Neural cell (in vitro differentiated cells): ENCODE results near the gene MEGF11. TPM values are rescaled to one million over a fixed set of nuclear protein-coding genes. Genes with fewer than 3 reads are reported as not detected.

Source experiments
- H2AFZ ChIP-seq: fragments of 200-600, 300-800 bp; sonication (generic), shearing (Covaris generic); 2 replicates; pipeline ENCODE4 v1.6.0; 2014; ENCODE audit warnings: low read depth, mild to moderate bottlenecking, antibody characterized with exemption, low read length, moderate library complexity
- H3F3A ChIP-seq: fragments of 200-600 bp; shearing (Covaris generic); 2 replicates; pipeline ENCODE4 v1.6.1; 2016; ENCODE audit warnings: mild to moderate bottlenecking, moderate library complexity, mixed read lengths, antibody characterized with exemption, low read length; ENCODE audit not compliant: insufficient read depth, poor library complexity, severe bottlenecking
- H3K27ac ChIP-seq: fragments of 200-600, 300-800 bp; sonication (generic), shearing (Covaris generic); 2 replicates; pipeline ENCODE4 v1.5.1; 2014; ENCODE audit warnings: mild to moderate bottlenecking, low read length, moderate library complexity
- H3K27me3 ChIP-seq: fragments of 300-800, 200-600 bp; sonication (generic), shearing (Covaris generic); 2 replicates; pipeline ENCODE4 v1.6.0; 2014; ENCODE audit warnings: mild to moderate bottlenecking, low read depth, low read length, moderate library complexity; ENCODE audit not compliant: insufficient read depth
- H3K36me3 ChIP-seq: fragments of 300-800, 200-600 bp; sonication (generic), shearing (Covaris generic); 2 replicates; pipeline ENCODE4 v1.5.1; 2014; ENCODE audit warnings: mild to moderate bottlenecking, antibody characterized with exemption, low read length, moderate library complexity; ENCODE audit not compliant: insufficient read depth
- H3K4me2 ChIP-seq: fragments of 300-800, 200-600 bp; sonication (generic), shearing (Covaris generic); 2 replicates; pipeline ENCODE4 v1.6.0; 2014; ENCODE audit warnings: mild to moderate bottlenecking, low read length
- H3K4me3 ChIP-seq: fragments of 300-800, 200-600 bp; sonication (generic), shearing (Covaris generic); 2 replicates; pipeline ENCODE4 v1.5.1; 2014; ENCODE audit warnings: mild to moderate bottlenecking, low read length, moderate library complexity
- H3K79me2 ChIP-seq: fragments of 200-600 bp; shearing (Covaris generic); replicated peaks from 2 replicates; pipeline ENCODE4 v1.6.0; 2014; ENCODE audit warnings: mild to moderate bottlenecking, low read length, moderate library complexity; ENCODE audit not compliant: insufficient read depth
- H3K9ac ChIP-seq: fragments of 300-800, 200-600 bp; sonication (generic), shearing (Covaris generic); 2 replicates; pipeline ENCODE4 v1.6.1; 2016; ENCODE audit warnings: mild to moderate bottlenecking, low read length, mixed read lengths
- H3K9me2 ChIP-seq: fragments of 200-600 bp; shearing (Covaris generic); 2 replicates; pipeline ENCODE4 v1.6.1; 2016; ENCODE audit warnings: mild to moderate bottlenecking, low read length, mixed read lengths; ENCODE audit not compliant: insufficient read depth
- H3K9me3 ChIP-seq: fragments of 200-600, 300-800 bp; sonication (generic), shearing (Covaris generic); 2 replicates; pipeline ENCODE4 v1.6.1; 2016; ENCODE audit warnings: mild to moderate bottlenecking, mixed run types, low read length, moderate library complexity, mixed read lengths
- H4K20me1 ChIP-seq: fragments of 200-600 bp; shearing (Covaris generic); 2 replicates; pipeline ENCODE4 v1.6.1; 2016; ENCODE audit warnings: mild to moderate bottlenecking, mixed run types; ENCODE audit not compliant: insufficient read depth
- EP300 ChIP-seq: fragments of 450-650 bp; conservative IDR thresholded peaks from 2 replicates; pipeline ENCODE4 v1.6.1; 2014; ENCODE audit warnings: antibody characterized with exemption, mild to moderate bottlenecking, moderate library complexity; ENCODE audit not compliant: poor library complexity, severe bottlenecking
- EZH2 ChIP-seq: fragments of 200-600, 300-800 bp; shearing (Covaris generic), sonication (generic); IDR thresholded peaks from 2 replicates; pipeline ENCODE4 v1.6.1; 2014; ENCODE audit warnings: antibody characterized with exemption, low read length, borderline replicate concordance, mild to moderate bottlenecking; ENCODE audit not compliant: insufficient read depth, poor library complexity, severe bottlenecking
- MXI1 ChIP-seq: fragments of 450-650 bp; conservative IDR thresholded peaks from 2 replicates; pipeline ENCODE4 v1.6.1; 2014; ENCODE audit warnings: antibody characterized with exemption, mild to moderate bottlenecking; ENCODE audit not compliant: poor library complexity, severe bottlenecking
- POLR2AphosphoS5 ChIP-seq: IDR thresholded peaks from 2 replicates; pipeline ENCODE4 v1.6.1; 2012
- RAD21 ChIP-seq: fragments of 450-650 bp; conservative IDR thresholded peaks from 2 replicates; pipeline ENCODE4 v1.6.1; 2014; ENCODE audit warnings: antibody characterized with exemption, mild to moderate bottlenecking, moderate library complexity
- SMC3 ChIP-seq: fragments of 450-650 bp; conservative IDR thresholded peaks from 2 replicates; pipeline ENCODE4 v1.6.1; 2014; ENCODE audit warnings: antibody characterized with exemption, mild to moderate bottlenecking, moderate library complexity; ENCODE audit not compliant: poor library complexity
- TAF1 ChIP-seq: IDR thresholded peaks from 2 replicates; pipeline ENCODE4 v1.6.1; 2012; ENCODE audit warnings: low read depth
- polyA plus RNA-seq: library from polyadenylated mRNA; depleted of rRNA; stranded (reverse); fragments of >200 nt; gene quantifications from 2 replicates; pipeline ENCODE4 v1.2.3, GENCODE V29; 2014
- TF ChIP-seq, protein P1 (sequence below): fragments of 450-650 bp; IDR thresholded peaks from 2 replicates; pipeline ENCODE4 v1.5.1; 2014; ENCODE audit warnings: antibody characterized with exemption, mild to moderate bottlenecking, moderate library complexity; ENCODE audit not compliant: poor library complexity, severe bottlenecking
- TF ChIP-seq, protein P2 (sequence below): IDR thresholded peaks from 2 replicates; pipeline ENCODE4 v1.6.1; 2012; ENCODE audit warnings: borderline replicate concordance

MEGF11 gene
- polyA plus RNA-seq, 1 donor from 2014 or later, result 0.64 TPM

DNA sequence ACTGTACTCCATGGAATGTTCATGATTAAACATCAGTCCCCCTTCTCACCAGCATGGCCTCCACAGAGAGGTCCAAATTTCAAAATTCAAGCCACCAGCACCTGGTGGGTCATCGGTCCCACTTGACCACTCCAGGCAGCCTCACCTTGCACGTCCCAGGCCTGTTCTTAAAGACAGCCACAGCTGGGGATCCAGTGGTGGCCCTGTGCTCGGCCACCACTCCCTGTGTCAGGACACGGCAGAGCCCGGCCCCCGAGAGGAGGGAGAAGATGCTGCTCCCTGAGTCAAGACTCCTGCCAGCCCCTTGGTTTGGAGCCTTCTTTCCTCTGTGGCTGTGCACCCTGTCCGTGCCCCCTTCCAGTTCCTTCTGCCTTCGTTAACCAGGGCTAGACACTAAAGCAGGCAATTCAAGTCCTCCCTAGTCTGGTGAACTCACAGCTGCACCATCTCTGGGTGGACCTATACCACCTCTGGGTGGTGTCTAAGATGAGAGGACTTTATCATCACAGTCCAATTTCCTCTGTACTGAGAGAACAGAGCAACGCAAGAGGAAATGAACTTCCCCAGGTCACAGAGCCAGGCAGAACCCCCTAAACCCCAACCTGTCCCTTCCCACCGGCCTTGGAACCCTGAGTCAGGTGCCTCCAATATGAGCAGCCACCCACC lies 97.1 kb downstream of the MEGF11 start:
- TF ChIP-seq EZH2 (no peak), RAD21 (no peak), SMC3 (no peak), POLR2AphosphoS5 (no peak), TAF1 (no peak), MXI1 (no peak), EP300 (no peak)
- TF ChIP-seq, protein P1, sequence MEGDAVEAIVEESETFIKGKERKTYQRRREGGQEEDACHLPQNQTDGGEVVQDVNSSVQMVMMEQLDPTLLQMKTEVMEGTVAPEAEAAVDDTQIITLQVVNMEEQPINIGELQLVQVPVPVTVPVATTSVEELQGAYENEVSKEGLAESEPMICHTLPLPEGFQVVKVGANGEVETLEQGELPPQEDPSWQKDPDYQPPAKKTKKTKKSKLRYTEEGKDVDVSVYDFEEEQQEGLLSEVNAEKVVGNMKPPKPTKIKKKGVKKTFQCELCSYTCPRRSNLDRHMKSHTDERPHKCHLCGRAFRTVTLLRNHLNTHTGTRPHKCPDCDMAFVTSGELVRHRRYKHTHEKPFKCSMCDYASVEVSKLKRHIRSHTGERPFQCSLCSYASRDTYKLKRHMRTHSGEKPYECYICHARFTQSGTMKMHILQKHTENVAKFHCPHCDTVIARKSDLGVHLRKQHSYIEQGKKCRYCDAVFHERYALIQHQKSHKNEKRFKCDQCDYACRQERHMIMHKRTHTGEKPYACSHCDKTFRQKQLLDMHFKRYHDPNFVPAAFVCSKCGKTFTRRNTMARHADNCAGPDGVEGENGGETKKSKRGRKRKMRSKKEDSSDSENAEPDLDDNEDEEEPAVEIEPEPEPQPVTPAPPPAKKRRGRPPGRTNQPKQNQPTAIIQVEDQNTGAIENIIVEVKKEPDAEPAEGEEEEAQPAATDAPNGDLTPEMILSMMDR, result no peak
- TF ChIP-seq, protein P2, sequence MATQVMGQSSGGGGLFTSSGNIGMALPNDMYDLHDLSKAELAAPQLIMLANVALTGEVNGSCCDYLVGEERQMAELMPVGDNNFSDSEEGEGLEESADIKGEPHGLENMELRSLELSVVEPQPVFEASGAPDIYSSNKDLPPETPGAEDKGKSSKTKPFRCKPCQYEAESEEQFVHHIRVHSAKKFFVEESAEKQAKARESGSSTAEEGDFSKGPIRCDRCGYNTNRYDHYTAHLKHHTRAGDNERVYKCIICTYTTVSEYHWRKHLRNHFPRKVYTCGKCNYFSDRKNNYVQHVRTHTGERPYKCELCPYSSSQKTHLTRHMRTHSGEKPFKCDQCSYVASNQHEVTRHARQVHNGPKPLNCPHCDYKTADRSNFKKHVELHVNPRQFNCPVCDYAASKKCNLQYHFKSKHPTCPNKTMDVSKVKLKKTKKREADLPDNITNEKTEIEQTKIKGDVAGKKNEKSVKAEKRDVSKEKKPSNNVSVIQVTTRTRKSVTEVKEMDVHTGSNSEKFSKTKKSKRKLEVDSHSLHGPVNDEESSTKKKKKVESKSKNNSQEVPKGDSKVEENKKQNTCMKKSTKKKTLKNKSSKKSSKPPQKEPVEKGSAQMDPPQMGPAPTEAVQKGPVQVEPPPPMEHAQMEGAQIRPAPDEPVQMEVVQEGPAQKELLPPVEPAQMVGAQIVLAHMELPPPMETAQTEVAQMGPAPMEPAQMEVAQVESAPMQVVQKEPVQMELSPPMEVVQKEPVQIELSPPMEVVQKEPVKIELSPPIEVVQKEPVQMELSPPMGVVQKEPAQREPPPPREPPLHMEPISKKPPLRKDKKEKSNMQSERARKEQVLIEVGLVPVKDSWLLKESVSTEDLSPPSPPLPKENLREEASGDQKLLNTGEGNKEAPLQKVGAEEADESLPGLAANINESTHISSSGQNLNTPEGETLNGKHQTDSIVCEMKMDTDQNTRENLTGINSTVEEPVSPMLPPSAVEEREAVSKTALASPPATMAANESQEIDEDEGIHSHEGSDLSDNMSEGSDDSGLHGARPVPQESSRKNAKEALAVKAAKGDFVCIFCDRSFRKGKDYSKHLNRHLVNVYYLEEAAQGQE, result no peak
- no peak overlapping the region for H3K4me2 ChIP-seq
- H3K27me3 ChIP-seq, result no peaks in the 10 kb centered on the region
- no peaks in the 10 kb centered on the region for H3K9me3 ChIP-seq
- no peak overlapping the region for H2AFZ ChIP-seq
- H3K79me2 ChIP-seq, result no peaks in the 10 kb centered on the region
- H3K9me2 ChIP-seq, result no peaks in the 10 kb centered on the region
- H3F3A ChIP-seq, result no peaks in the 10 kb centered on the region
- H3K4me3 ChIP-seq, result no peak overlapping the region
- no peaks in the 10 kb centered on the region for H3K36me3 ChIP-seq
- no peak overlapping the region for H3K27ac ChIP-seq
- no peaks in the 10 kb centered on the region for H4K20me1 ChIP-seq
- H3K9ac ChIP-seq, result no peak overlapping the region

DNA sequence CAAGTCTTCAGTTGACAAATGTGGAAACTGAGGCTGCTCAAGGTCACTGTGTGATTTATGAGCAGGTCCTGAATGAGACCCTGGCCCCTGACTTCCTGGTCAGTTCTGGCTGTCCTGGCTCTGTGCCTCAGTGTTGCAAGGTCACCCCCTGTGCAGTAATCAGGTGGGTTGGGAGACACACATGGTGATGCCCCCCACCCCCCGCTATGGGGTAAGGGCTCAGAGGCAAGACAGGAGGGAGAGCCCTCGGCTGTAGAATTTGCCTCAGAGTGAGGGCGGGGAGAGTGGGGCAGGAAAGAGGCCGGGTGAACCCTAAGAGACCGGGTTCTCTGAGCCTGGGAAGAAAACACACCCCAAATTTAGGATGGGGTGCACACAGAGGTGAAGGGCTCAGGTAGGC lies 98.5 kb downstream of the MEGF11 start:
- Histone ChIP-seq H2AFZ (no peak overlapping the region), H3K9me3 (no peaks in the 10 kb centered on the region)
- TF ChIP-seq TAF1, result no peak
- no peak for TF ChIP-seq POLR2AphosphoS5
- TF ChIP-seq, protein P1, result no peak
- TF ChIP-seq EP300, result no peak
- no peak for TF ChIP-seq EZH2
- TF ChIP-seq, protein P2, result no peak
- TF ChIP-seq MXI1, result no peak
- TF ChIP-seq SMC3, result no peak
- TF ChIP-seq RAD21, result no peak

More for the DNA sequence above, 98.5 kb downstream of the MEGF11 start:
- H4K20me1 ChIP-seq, result no peaks in the 10 kb centered on the region
- no peaks in the 10 kb centered on the region for H3F3A ChIP-seq
- no peaks in the 10 kb centered on the region for H3K9me2 ChIP-seq
- no peaks in the 10 kb centered on the region for H3K79me2 ChIP-seq
- H3K27ac ChIP-seq, result no peak overlapping the region
- no peaks in the 10 kb centered on the region for H3K27me3 ChIP-seq
- H3K4me2 ChIP-seq, result no peak overlapping the region
- H3K36me3 ChIP-seq, result no peaks in the 10 kb centered on the region
- no peak overlapping the region for H3K4me3 ChIP-seq
- H3K9ac ChIP-seq, result no peak overlapping the region
